ENCODE measurements around the gene LUC7L.
"Not testable (repeated sequence)": the region's sequence is repeated elsewhere in the genome, so short reads cannot be mapped to it uniquely, and the experiment has no call there.

The LUC7L gene

GRCh38 chr16:177981-178667 is 51.1 kb downstream of the LUC7L start:
- TF ChIP-seq FOXM1 (IDR thresholded peaks at IDR 0.05; ENCODE audit: borderline replicate concordance, low read depth) (no peak), NFIC (IDR thresholded peaks at IDR 0.05) (no peak), MAX (IDR thresholded peaks at IDR 0.05) (no peak), ZBTB7A (IDR thresholded peaks at IDR 0.05; ENCODE audit: low read depth) (no peak), EGR1 (IDR thresholded peaks at IDR 0.05) (no peak)

- TF ChIP-seq MAX (IDR thresholded peaks at IDR 0.05) (peak; percentile 59), CEBPB (IDR thresholded peaks at IDR 0.05) (no peak)
Observed at GRCh38 chr16:177394-177822, 51.8 kb downstream of the LUC7L start.

DNA sequence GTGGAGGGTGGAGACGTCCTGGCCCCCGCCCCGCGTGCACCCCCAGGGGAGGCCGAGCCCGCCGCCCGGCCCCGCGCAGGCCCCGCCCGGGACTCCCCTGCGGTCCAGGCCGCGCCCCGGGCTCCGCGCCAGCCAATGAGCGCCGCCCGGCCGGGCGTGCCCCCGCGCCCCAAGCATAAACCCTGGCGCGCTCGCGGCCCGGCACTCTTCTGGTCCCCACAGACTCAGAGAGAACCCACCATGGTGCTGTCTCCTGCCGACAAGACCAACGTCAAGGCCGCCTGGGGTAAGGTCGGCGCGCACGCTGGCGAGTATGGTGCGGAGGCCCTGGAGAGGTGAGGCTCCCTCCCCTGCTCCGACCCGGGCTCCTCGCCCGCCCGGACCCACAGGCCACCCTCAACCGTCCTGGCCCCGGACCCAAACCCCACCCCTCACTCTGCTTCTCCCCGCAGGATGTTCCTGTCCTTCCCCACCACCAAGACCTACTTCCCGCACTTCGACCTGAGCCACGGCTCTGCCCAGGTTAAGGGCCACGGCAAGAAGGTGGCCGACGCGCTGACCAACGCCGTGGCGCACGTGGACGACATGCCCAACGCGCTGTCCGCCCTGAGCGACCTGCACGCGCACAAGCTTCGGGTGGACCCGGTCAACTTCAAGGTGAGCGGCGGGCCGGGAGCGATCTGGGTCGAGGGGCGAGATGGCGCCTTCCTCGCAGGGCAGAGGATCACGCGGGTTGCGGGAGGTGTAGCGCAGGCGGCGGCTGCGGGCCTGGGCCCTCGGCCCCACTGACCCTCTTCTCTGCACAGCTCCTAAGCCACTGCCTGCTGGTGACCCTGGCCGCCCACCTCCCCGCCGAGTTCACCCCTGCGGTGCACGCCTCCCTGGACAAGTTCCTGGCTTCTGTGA is 52.5 kb downstream of the LUC7L start, which contains the start of gene HBA1:
TSS of gene HBA1 (plus strand) at position 204 of the 906 bp plus-strand sequence. CDS start at position 241, 37 bp downstream.
- TF ChIP-seq MAX (IDR thresholded peaks at IDR 0.05); FOXM1 (IDR thresholded peaks at IDR 0.05; ENCODE audit: borderline replicate concordance, low read depth); TAF1 (IDR thresholded peaks at IDR 0.05; ENCODE audit: low read depth): not testable (repeated sequence)

GRCh38 chr16:175011-175949 is 54.0 kb downstream of the LUC7L start:
- TF ChIP-seq ZBTB7A (IDR thresholded peaks at IDR 0.05; ENCODE audit: low read depth), result no peak
- TF ChIP-seq YY1 (IDR thresholded peaks at IDR 0.05; ENCODE audit: low read depth), result no peak
- TF ChIP-seq EP300 (IDR thresholded peaks at IDR 0.05; ENCODE audit: borderline replicate concordance), result no peak
- TF ChIP-seq MAX (IDR thresholded peaks at IDR 0.05), result no peak
- no peak for TF ChIP-seq RAD21 (IDR thresholded peaks at IDR 0.05; ENCODE audit: low read depth)
- no peak for TF ChIP-seq USF1 (IDR thresholded peaks at IDR 0.05)
- TF ChIP-seq CREB1 (IDR thresholded peaks at IDR 0.05; ENCODE audit: low read depth), result no peak
- no peak for TF ChIP-seq NFIC (IDR thresholded peaks at IDR 0.05)
- TF ChIP-seq EGR1 (IDR thresholded peaks at IDR 0.05), result no peak
- no peak for TF ChIP-seq TEAD4 (IDR thresholded peaks at IDR 0.05)
- TF ChIP-seq TCF12 (IDR thresholded peaks at IDR 0.05; ENCODE audit: low read depth), result no peak
- TF ChIP-seq, protein P1, sequence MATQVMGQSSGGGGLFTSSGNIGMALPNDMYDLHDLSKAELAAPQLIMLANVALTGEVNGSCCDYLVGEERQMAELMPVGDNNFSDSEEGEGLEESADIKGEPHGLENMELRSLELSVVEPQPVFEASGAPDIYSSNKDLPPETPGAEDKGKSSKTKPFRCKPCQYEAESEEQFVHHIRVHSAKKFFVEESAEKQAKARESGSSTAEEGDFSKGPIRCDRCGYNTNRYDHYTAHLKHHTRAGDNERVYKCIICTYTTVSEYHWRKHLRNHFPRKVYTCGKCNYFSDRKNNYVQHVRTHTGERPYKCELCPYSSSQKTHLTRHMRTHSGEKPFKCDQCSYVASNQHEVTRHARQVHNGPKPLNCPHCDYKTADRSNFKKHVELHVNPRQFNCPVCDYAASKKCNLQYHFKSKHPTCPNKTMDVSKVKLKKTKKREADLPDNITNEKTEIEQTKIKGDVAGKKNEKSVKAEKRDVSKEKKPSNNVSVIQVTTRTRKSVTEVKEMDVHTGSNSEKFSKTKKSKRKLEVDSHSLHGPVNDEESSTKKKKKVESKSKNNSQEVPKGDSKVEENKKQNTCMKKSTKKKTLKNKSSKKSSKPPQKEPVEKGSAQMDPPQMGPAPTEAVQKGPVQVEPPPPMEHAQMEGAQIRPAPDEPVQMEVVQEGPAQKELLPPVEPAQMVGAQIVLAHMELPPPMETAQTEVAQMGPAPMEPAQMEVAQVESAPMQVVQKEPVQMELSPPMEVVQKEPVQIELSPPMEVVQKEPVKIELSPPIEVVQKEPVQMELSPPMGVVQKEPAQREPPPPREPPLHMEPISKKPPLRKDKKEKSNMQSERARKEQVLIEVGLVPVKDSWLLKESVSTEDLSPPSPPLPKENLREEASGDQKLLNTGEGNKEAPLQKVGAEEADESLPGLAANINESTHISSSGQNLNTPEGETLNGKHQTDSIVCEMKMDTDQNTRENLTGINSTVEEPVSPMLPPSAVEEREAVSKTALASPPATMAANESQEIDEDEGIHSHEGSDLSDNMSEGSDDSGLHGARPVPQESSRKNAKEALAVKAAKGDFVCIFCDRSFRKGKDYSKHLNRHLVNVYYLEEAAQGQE (IDR thresholded peaks at IDR 0.05; ENCODE audit: low read depth), result no peak
- no peak for TF ChIP-seq TAF1 (IDR thresholded peaks at IDR 0.05; ENCODE audit: low read depth)
- no peak for TF ChIP-seq CEBPB (IDR thresholded peaks at IDR 0.05)
- no peak for TF ChIP-seq FOXM1 (IDR thresholded peaks at IDR 0.05; ENCODE audit: borderline replicate concordance, low read depth)

DNA sequence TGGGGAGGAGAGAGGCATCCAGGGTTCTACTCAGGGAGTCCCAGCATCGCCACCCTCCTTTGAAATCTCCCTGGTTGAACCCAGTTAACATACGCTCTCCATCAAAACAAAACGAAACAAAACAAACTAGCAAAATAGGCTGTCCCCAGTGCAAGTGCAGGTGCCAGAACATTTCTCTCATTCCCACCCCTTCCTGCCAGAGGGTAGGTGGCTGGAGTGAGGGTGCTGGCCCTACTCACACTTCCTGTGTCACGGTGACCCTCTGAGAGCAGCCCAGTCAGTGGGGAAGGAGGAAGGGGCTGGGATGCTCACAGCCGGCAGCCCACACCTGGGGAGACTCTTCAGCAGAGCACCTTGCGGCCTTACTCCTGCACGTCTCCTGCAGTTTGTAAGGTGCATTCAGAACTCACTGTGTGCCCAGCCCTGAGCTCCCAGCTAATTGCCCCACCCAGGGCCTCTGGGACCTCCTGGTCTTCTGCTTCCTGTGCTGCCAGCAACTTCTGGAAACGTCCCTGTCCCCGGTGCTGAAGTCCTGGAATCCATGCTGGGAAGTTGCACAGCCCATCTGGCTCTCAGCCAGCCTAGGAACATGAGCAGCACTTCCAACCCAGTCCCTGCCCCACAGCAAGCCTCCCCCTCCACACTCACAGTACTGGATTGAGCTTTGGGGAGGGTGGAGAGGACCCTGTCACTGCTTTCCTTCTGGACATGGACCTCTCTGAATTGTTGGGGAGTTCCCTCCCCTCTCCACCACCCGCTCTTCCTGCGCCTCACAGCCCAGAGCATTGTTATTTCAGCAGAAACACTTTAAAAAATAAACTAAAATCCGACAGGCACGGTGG is 55.1 kb downstream of the LUC7L start:
- 0 out of 2 replicates have a peak, but pooled peaks have one; percentile 25 for TF ChIP-seq MAX (IDR thresholded peaks at IDR 0.05)
- TF ChIP-seq, protein P1 (IDR thresholded peaks at IDR 0.05; ENCODE audit: low read depth), result peak; percentile 74
- peak; percentile 68 for TF ChIP-seq NFIC (IDR thresholded peaks at IDR 0.05)
